Measurements from ENCODE around the gene CD2AP. TPM values are rescaled to one million over a fixed set of nuclear protein-coding genes. Genes with fewer than 3 reads are reported as not detected.

CD2AP gene
- total and polyA plus RNA-seq, 2 of the 8 experiments (the other 6 are each of a cell fraction or from before 2014, with no cell fraction given) = 8.6 to 75.6 TPM

DNA sequence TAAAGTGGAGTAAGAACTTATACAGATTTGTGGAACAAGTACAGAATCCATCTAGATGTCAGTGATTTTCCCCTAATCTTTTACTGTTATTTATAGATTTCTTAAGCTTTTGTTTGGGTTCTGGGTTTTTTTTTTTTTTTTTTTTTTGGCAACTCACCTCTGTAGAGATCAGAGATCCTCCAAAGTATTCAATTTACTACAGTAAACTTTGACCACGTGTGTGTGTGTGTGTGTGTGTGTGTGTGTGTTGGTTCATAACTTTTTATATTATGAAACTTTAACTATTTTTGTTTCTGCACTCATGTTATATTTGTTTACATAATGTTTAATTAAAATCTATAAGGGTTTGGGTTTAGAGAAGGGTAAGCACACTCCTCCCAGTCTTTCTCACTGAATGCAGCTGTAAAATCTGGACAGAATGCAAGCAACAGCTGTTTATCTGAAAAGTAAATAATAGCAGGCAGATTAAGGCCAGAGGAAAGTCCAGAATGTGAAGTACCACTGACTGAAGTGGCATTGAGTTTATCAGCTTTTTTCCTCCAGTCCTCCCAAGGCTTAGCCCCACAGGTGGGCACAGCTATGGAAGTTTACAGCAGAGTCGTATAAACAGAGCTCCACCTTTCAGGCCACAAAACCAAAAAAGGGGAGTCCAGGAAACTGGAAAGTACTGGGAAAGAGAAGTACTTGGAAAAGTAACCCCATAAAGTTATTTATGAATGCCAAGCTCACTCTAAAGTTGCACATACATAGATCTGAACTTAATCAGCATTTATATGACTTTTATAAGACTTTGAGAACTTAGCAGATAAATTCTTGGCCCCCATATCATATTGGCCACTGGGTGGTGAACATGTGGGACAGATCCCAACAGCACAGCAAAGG lies 43.0 kb upstream of the CD2AP start (continued):
- TF ChIP-seq CHD7 (IDR thresholded peaks at IDR 0.05; ENCODE audit: insufficient replicate concordance, low read length) (no peak), BACH1 (IDR thresholded peaks at IDR 0.05; ENCODE audit: low read length) (no peak), RAD21 (IDR thresholded peaks at IDR 0.05 in 1 of 2, conservative IDR thresholded peaks at IDR 0.05 in 1 of 2; ENCODE audit: low read depth in 2 of 2, low read length in 2 of 2) (no peak), GABPA (IDR thresholded peaks at IDR 0.05; ENCODE audit: borderline replicate concordance, insufficient read depth, low read length) (no peak), TEAD4 (IDR thresholded peaks at IDR 0.05; ENCODE audit: low read depth, low read length) (no peak), ZNF274 (IDR thresholded peaks at IDR 0.05; ENCODE audit: borderline replicate concordance, extremely low read depth, low read length) (no peak), CHD2 (IDR thresholded peaks at IDR 0.05; ENCODE audit: low read length) (no peak), POU5F1 (IDR thresholded peaks at IDR 0.05; ENCODE audit: low read depth, low read length) (no peak), RBBP5 (IDR thresholded peaks at IDR 0.05; ENCODE audit: borderline replicate concordance, low read depth, low read length) (no peak), GTF2F1 (IDR thresholded peaks at IDR 0.05; ENCODE audit: borderline replicate concordance, low read depth, low read length) (no peak)
